Stimulated activated CD8-positive, alpha-beta memory T cell treated with anti-CD3 and anti-CD28 coated beads, Interleukin-15, amount 100 ng/mL, for 24 hours (primary cell): Measurements from ENCODE around the gene S100A6.
"Not testable (repeated sequence)": the region's sequence is repeated elsewhere in the genome, so short reads cannot be mapped to it uniquely, and the experiment has no call there.

Source experiments
- DNase-seq: peaks from one replicate; pipeline ENCODE4 v3.0.0-alpha.2; 2020; ENCODE audit warnings: low read depth

Gene S100A6

DNA sequence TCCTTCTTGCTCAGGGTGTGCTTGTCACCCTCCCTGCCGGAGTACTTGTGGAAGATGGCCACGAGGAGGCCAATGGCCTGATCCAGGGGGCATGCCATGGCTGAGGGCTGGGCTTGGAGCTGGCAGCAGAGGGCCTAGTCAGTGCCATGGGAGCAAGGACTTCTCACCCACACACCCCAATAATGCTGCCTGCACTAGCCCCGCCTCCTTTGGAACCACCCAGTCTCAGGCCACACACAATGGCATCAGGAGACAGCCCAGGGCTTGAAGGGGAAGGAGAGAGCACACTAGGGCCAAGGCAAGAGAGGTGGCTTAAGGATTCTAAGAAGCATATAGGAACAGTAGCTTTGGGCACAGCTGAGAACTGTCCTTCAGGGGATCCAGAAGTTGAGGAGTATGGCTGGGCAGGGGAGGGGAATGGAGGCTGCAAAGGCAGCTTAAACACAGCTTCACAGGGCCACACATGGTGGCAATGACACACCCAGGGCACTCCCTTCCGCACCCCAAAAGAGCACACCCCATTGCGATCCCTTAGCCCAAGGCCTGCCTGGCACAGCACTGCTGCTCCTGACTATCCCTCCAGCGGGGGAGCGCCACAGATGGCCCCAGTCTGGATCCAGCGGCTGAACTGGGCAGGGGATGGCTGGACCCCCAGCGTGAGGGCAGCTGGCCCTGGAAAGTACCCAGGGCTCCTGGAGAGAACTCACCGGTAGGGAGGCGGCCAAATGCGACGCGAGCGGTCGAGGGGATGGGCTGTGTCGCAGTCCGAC is at the start of gene S100A6:
Gene S100A6, minus strand, starts transcription at position 750 of the 770 bp plus-strand sequence. Its CDS starts 652 bp downstream, at position 98.
- no peak for DNase-seq

DNA sequence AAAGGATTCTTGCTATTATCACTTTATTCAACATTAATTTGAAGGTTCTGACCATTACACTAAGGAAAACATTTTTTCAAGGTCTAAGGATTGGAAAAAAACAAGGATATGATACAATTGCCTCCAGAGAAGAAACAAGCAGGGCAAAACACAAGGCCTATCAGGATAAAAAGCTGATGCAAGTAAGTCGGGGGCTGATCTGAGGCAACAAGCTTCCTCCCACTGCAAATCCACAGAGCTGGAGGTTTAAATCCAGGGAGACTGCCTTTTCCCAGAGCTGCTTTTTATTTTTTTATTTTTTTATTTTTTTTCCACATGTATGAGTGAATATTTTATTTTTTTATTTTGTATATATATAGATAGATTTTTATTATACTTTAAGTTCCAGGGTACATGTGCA is 49.2 kb upstream of the S100A6 start:
- DNase-seq: no peak

DNA sequence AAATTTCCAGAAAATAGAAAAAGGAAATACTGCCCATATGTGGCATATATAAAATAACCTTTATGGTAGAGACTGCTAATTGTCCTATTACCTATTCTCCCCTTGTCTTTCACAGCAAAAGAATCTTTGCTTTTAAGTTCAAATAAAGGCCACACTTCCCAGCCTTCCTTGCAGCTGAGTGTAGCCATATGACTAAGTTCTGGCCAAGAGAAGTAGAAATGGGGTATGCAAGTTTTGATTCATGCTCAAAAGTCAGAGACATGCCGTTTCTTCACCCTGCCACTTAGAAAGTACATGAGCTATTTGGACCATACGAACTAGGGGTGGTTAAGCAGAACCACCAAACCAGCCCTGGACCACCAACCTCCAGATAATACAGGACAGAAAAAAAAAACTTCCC is 48.2 kb upstream of the S100A6 start:
- no peak for DNase-seq

DNA sequence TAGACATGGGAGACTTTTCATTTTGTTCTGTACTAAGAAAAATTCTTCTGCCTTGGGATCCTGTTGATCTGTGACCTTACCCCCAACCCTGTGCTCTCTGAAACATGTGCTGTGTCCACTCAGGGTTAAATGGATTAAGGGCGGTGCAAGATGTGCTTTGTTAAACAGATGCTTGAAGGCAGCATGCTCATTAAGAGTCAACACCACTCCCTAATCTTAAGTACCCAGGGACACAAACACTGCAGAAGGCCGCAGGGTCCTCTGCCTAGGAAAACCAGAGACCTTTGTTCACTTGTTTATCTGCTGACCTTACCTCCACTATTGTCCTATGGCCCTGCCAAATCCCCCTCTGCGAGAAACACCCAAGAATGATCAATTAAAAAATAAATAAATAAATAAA is 47.7 kb upstream of the S100A6 start:
- DNase-seq: not testable (repeated sequence)

DNA sequence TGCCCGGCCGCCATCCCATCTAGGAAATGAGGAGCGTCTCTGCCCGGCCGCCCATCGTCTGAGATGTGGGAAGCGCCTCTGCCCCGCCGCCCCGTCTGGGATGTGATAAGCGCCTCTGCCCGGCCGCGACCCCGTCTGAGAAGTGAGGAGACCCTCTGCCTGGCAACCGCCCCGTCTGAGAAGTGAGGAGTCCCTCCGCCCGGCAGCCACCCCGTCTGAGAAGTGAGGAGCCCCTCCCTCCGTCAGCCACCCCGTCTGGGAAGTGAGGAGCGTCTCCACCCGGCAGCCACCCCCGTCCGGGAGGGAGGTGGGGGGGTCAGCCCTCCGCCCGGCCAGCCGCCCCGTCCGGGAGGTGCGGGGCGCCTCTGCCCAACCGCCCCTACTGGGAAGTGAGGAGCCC is 47.0 kb upstream of the S100A6 start:
- DNase-seq: not testable (repeated sequence)

DNA sequence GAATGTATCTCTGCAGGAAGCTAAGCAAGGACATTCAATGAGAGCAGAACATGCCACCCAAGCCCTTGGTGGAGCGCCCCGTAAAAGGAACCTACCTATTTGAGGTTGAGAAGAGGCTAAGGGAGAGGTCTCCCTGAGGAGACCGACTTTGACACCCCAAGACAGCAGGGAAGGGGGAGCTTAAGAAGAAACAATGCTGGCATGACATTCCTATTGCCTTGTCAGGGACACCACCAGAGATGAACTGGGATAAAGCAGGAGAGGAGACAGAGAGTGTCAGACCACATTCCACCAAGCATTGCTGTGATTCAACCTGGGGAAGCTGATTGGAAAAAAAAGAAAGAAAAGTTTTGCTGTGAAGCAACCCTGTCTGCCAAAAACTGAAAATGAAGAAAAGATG is 43.1 kb upstream of the S100A6 start:
- no peak for DNase-seq

DNA sequence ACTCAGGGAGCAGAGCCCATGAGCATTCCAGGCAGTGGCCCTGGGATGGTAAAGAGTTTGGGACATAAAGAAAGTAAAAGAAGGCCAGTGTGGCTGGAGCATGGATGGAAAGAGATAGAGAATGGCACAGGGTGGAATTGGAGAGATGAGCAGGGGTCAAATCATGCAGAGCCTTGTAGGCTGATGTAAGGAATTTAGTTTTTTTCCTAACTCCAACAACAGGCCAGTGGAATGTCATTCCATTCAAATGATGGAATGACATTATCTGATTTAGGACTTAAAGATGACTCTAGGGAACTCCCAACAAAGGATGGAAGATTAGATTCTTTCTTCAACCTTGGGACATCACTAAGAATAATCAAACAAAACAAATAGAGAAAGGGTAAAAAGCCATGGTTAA is 42.7 kb upstream of the S100A6 start:
- no peak for DNase-seq

DNA sequence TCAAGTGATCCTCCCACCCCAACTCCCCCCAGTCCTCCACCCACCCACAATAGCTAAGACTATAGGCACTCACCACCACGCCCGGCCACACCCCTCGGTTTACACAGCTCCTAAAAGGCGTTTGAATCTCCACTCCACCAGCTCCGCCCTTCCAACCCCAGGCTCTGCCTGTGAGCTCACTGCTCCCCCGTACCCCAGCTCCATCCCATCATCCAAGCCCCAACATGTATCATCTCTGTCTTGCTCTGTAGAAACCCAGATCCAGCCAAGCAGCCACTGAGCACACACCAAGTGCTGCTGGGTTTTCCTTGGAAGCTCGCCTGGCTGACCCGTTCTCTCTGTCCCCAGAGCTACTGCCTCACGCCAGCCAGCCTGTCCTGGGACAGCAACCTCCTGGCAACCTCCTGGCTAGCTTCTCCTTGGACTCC is 41.8 kb upstream of the S100A6 start:
- DNase-seq: no peak

DNA sequence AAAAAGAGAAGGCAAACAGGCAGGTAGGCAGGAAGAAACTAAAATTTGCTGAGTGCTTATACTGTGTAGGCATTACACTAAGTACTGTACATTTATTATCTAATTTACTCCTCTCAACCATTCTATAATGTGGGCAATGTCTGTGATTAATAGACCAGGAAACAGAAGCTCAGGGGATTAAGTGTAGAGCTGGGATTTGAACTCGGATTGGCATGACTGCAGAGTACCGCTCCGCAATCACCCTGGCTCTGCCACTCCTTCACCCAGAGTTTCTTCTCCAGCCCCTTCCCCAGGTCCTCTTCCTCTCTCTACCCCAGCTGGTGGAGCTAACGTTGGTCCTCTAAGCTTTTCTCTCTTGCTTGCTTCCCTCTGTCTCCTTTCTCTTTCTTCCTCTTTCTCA is 41.3 kb upstream of the S100A6 start:
- no peak for DNase-seq

DNA sequence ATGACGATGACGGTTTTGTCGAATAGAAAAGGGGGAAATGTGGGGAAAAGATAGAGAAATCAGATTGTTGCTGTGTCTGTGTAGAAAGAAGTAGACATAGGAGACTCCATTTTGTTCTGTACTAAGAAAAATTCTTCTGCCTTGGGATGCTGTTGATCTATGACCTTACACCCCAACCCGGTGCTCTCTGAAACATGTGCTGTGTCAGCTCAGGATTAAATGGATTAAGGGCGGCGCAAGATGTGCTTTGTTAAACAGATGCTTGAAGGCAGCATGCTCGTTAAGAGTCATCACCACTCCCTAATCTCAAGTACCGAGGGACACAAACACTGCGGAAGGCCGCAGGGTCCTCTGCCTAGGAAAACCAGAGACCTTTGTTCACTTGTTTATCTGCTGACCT is 39.7 kb upstream of the S100A6 start:
- DNase-seq: not testable (repeated sequence)

DNA sequence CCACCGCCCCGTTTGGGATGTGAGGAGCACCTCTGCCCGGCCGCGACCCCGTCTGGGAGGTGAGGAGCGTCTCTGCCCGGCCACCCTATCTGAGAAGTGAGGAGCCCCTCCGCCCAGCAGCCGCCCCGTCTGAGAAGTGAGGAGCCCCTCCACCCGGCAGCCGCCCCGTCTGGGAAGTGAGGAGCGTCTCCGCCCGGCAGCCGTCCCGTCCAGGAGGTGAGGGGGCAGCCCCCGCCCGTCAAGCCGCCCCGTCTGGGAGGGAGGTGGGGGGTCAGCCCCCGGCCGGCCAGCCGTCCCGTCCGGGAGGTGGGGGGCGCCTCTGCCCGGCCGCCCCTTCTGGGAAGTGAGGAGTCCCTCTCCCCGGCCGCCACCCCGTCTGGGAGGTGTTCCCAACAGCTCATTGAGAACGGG is 39.3 kb upstream of the S100A6 start:
- DNase-seq: not testable (repeated sequence)

DNA sequence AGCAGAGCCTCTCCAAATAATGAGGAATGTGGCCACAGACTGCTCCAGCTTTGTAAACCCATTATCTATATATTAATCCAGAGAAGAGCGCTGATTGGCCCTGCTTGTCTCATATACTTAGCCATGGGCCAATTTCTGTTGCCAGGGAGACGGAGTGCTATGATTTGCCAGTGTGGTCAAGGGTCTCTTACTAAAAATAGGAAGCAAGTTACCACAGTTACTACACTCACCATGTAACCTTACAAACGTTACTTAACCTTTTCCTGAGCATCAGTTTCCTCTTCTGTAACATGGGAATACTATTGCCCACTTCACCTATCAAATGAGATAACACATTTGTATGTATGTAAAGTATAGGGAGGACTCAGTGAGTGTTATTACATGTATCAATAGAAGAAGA is 37.6 kb upstream of the S100A6 start:
- no peak for DNase-seq

DNA sequence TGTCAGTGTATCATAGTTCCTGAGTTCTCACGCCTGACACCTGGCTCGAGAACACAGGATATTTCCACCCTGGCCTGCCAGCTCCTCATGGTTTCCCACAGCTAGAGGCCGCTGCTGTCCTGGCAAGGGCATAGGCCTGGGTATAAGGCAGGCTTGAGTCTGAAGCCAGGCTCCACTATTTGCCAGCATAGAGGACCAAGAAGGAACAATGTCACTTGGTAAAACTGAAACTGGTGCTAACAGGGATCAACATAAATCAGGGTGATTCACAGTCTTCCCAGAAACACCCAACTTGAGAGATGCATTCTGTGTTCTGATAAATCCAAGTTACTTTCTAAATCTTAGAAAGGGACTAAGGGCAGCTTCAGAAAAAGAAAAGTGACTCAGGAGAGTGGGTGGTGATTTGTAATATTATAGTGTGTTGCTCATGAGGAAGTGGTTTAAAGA is 36.8 kb upstream of the S100A6 start:
- DNase-seq: no peak

DNA sequence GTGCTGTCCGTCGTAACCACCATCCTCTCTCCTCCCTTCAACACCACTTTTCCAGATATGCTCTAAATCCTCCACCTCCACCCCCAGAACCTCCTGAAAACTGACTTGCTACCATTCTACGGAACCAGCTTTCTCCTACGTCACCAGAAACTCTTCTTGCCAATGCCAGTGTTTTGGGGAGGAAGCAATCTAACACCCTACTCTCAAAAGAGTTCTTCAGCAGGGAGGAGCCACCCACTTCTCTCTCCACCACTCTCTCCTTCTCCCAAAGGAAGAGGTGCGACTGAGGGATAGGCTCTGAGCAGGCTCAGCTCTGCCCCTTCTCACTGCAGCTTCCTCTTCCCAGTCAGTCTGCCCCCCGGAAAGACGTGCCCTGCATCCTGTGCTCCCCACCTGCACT is 35.9 kb upstream of the S100A6 start:
- DNase-seq: no peak

DNA sequence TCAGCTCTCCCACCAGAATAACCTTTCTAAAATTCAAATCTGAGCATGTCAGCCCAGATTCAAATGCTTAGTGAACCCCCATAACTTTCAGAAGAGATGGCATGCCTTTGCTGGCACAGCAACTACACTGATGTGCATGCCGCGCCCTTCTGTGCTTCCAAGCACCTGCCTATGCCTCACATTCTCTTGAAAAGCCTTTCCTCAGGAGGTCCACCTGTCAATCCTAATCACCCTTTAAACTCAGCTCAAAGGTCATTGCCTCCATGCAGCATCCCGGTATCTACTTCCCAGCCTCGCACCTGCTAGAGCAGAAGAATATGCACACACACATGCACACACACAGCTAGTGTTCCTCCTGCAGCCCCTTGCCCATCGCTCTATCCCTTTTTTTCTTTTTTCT is 35.1 kb upstream of the S100A6 start:
- DNase-seq: no peak

DNA sequence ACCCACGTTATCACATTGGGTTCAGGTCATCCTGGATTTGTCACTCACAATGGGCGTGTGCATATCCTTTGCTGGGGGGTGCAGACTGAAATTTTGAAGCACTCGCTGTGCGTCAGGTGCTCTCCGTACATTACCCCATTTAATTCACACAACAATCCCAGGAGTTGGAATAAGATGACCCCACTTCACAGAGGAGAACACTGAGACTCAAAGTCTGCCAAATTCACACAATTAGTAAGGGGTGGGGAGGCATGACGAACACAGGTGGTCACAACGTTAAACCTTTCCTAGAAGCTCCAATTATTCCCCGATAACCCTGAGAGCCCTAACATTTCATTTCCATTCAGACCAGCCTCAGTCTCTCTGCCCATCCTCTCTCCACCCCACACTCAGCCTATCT is 33.7 kb upstream of the S100A6 start:
- no peak for DNase-seq

DNA sequence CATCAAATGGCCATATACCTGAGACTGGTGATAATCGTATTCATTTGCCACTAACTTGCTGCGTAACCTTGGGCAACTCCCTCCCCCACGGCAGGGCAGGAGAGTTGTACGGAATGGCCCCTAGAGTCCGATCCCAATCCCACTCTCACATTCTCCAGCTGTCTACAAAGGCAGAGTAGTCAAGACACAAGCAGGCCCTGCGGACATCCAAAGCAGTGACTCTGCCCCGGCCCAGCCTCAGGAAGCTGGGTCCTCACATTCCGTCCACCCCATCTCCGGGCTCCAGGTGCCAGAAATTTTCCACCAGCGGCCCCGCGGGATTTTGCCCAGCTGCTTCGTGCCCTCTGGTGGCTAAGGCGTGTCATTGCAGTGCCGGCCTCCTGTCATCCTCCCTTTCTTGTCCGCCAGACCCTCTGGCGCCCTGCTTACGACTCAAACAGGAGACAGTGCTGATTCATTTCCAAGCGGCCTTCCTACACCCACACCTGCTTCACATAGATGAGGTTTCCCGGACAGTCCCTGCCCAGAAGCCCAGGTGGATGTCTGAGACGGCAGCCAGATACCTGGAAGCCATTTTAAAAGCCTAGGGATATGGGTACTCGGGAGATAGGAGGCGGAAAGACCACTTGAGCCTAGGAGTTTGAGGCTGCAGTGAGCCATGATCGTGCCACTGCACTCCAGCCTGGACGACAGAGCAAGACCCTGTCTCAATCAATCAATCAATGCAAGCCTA is 32.7 kb upstream of the S100A6 start:
- DNase-seq: peak; percentile 66

DNA sequence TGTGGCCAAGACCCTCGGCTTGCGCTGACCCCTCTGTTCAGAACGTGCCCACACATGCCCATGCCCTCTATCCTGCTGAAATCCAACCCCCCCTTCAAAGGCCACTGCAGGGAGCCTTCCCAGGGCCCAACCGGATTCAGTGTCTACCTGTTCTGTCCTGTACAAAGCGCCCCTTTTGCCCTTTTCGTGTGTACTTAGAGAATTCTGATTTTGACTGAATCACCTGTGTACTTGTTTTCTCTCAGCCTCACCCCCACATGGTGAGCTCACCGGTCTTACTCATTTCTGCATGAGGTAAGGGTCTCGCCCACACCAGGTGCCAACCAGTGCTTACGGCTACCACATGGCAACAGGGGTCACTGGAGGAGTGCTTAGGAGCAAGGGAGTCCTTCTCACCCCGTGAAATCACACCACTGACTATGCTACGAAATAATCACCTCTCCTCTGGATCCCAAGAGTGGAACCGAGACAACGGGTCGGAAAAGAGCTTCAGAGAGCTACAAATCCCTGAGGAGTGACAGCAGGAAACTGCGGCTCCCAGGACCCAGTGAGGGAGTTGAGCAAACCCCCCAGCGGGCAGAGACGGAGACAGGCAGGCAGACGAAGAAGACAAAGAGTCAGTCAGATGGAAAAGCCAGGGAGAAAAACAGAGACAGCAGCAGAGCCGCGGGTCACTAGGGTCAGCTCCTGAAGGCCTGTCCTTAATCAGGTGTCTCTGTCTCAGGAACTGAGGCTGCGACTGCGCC is 32.0 kb upstream of the S100A6 start:
- no peak for DNase-seq

DNA sequence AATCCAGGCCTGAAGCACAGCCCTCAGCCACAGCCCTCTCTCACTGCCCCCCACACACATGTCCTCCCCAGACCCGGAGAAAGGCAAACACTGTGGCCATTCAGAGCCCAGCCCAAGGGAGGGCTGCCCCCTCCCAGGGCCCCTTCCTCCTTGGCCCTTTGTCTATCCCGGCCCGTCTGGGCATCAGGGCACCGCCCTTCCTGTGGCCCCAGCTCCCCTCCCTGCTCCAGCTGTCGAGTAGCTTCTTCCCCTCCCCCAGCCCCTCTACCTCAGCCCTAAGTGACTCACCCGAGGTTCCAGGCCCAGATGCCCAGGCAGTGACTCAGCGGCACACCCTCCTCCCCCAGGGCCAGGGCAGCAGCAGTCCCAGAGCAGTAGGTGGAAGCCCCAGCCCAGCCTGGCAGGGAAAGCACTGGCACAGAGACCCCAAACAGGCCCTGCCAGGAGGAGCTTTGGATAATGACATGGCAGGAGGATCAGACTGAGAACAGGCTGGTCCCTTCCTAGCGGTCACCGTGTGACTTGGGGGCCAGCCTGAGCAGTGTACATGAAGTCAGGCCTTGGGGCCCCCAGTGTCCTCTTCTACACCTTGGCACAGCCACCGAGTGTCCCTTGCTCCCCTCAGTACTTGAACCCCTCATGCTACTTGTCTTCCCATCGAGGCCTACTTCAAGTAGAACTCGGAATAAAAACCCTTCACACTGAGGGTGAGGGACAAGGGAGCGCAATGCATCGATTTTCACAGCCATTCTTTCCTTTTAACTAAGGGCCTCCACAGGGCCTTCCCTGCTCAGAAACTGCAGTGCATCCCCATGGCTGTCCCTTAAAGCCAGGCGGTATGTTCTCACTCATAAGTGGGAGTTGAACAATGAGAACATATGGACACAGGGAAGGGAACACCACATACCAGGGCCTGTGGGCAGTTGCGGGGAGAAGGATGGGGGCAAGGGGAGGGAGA is 30.9 kb upstream of the S100A6 start:
- peak; percentile 51 for DNase-seq

DNA sequence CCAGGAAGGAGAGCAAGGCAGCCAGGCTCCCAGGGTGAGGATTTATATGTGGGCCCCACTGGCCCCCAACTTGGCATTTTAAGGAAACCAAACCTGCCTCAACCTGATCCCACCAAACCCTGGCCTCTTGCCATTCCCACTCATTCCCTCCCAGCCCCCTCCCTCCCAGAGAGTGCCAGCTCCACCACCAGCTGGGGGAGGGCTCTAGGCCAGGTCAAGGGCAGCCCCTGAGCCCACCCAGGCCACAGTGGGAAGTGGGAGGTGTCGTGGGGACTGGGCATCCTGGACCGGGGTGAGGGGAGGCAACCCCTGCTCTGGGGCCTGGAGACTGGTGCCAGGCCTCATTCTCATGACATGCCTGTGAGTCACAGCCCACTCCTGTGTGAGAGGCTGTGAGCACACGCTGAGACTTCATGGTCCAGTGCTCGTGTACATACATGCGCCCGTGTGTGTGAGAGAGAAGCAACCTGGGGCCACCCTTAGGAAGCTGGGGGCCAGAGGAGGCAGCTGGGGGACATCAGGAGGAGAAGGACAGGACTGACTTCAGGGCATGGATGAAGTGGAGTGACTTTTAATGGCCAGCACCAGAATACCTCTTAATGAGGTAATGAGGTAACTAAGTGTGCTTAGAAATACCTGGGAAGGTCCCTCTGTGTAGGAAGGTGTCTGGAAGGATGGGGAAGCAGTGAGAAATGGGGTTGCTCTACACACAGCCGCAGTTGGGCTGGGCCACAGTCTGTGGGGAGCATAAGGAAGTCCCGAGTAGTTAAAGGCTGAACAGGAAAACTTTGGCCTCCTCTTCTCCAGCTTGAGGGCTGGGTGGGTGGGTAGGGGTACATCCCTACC is 30.0 kb upstream of the S100A6 start, which contains the start of gene S100A2:
Gene S100A2, minus strand, starts transcription at position 316 of the 846 bp plus-strand sequence. CDS start 1,967 bp downstream, outside the sequence.
- no peak for DNase-seq
